ENCODE results near the gene ENPP1.

DNA sequence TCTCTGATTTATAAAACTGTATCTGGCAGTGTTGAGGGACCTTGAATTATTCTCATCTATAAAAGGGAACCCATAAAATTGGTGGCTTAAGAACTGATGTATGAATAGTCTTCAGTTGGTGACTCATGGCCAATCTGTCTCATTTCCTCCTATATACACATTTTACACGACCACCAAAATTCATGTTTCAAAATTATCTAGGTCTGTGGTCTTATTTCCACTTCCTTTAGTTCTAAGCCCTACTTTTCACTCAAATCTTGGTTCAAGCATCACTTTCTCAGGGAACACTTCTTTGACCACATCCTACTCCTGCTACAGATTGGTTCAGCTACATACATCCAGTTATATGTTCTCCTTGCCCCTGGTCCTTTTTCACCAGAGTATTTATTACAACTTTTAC is 18.6 kb upstream of the ENPP1 start:
- TF ChIP-seq CTCF (conservative IDR thresholded peaks at IDR 0.05; ENCODE audit: low read length) (no peak), EZH2phosphoT487 (IDR thresholded peaks at IDR 0.05; ENCODE audit: borderline replicate concordance, low read depth, low read length) (no peak)

Measured in OCI-LY7 (cell line).